Stimulated activated CD4-positive, alpha-beta T cell treated with anti-CD3 and anti-CD28 coated beads, Interleukin-1b, Interleukin-23, amount 100 ng/mL, for 1 hour (primary cell): Measurements from ENCODE around the gene BEND5.

Experiments used
- DNase-seq, 2 donors: peaks; one replicate each; pipeline ENCODE4 v3.0.0-alpha.2; 2020; ENCODE audit warnings: low read depth in 2 of 2

Gene BEND5

DNA sequence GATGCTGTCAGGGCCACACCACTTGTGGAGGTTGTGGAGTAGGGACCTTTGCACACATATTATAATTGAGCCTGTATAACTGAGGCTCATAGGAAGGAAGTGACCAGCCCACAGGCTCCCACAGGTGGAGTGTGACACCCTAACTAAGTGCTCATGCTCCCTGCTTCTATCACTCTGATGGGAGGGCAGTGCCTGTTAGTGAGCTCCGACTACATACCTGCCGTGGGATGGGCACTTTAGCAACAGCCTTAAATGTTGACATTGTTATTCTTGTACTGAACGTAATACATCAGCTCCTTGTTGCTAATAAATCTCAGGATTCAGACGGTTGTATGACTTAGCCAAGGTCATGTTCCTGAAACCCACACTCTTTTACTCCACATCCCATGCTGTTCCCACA lies 58.0 kb downstream of the BEND5 start:
- DNase-seq = no peak

DNA sequence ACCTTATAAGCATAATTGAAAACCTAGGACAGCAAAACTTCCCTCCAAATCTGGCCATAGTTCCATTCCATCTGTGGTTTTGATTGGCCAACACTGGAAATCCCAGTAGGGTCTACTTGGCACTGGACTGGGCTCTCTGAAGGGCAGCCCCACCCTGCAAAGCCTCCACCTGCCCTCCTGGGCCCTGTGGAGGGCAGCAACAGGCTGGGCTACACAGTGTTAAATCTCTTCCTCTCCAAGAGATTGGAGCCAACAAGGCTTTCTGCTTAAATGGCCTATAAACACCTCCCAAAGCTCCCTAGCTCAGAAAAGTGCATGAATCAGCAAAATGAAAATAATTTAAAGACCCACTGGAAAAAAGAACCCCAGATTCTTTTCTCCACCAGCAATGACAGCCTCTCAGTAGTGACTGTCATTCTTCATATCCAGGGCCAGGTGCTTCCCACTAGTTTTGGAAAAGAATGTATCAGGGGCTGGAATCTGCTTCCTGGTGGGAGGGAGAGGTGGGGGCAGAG lies 58.5 kb downstream of the BEND5 start:
- DNase-seq = no peak

DNA sequence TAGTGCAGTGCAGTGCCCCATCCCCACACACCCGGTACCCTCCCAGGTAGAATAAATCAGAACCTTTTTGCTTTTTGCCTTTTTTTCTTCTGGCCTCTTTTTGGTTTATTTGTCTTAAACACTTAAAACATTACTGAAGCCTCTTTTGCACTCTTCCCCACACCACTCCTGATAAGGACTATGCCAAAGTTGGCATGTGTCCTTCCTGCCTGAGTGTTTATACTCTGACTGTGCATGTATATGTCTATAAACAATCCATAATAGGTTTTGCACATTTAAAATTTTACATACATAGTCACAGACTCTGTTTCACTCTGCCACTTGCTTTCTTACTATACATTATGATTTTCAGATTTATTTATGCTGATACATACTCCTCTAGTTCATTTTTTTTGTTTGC lies 59.6 kb downstream of the BEND5 start:
- no peak for DNase-seq

DNA sequence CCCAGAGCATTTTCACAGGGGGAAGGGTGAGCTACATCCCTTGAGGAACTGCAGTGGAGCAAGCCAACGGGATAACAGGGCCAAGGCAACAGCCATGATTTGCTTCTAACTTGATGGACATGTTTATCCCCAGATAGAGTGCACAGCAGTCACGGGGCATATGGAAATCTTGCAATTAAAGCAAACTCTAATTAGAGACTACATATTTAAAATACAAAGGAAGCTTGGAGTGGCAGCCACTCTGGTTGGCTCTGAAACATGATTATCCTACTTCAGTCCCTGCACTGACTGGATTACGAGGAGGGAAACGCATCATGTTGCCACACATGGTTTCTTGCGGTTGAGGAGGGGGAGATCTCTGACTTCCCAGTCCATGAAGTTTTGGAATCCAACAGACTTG lies 60.8 kb downstream of the BEND5 start:
- DNase-seq = no peak

DNA sequence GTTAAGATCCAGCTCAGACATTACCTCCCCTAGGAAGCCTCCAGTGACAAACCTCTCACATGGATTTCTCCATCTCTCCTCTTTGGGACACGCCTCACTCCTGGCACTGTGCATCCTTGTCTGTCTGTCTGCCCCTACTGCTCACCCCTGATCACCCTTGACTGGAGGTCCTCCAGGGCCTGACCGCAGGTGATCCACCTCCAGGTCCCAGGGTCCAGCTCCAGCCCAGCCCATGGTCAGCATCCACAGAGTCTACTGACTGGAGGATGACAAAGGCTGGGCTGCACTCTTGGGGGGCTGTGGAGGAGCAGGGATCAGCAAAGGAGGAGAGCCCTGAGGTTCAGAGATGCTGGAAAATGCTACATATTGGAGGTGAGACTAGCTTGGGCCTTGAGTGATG lies 65.8 kb downstream of the BEND5 start:
- no peak for DNase-seq

DNA sequence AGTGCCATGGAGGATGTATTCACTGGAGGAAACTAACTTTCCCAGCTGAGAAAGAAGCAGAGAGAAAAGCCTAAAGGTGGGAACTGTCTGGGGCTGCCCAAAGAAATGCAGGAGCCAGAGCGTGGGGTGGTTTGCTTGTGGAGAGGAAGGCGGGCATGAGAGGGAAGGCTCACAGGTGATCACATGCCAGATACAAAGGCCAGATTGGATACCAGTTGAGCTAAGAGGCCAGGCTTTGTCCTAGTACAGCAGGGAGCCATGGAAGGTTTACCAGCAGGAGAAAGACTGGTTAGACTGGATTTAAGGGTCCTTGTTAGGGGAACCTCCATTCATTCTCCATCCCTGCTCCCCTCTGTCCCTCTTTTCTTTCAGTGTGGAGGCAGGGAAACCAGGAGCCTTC lies 66.4 kb downstream of the BEND5 start:
- DNase-seq = no peak

DNA sequence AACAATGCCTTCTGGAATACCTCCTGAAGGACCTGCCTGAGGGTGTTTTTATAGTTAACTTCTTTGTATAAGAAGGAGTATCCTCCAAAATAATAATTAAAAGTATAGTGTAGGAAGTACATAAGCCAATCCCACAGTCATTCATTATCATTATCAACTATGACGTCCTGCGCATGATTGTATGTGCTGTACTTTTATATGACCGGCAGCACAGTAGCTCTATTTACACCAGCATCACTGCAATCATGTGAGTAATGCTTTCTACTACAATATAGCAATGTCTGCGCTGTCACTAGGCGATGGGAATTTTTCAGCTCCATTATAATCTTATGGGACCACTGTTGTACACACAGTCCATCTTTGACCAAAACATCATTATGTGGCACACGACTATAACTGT lies 72.0 kb downstream of the BEND5 start:
- no peak for DNase-seq

DNA sequence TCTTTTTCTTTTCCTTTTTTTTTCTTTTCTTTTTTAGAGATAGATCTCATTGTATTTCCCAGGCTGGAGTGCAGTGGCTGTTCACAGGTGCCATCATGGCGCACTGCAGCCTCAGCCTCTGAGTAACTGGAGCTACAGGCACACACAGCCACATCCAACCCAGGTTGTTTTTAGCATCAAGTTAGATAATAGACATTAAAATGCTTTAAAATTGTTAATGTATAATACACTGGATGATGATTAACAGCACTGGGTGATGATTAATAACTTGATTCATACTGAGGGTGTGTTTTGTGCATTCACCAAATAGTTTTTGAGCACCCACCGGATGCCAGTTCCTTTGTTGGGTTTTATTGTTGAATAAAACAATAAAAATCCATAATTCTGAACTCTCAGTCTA lies 75.2 kb downstream of the BEND5 start:
- DNase-seq = no peak

DNA sequence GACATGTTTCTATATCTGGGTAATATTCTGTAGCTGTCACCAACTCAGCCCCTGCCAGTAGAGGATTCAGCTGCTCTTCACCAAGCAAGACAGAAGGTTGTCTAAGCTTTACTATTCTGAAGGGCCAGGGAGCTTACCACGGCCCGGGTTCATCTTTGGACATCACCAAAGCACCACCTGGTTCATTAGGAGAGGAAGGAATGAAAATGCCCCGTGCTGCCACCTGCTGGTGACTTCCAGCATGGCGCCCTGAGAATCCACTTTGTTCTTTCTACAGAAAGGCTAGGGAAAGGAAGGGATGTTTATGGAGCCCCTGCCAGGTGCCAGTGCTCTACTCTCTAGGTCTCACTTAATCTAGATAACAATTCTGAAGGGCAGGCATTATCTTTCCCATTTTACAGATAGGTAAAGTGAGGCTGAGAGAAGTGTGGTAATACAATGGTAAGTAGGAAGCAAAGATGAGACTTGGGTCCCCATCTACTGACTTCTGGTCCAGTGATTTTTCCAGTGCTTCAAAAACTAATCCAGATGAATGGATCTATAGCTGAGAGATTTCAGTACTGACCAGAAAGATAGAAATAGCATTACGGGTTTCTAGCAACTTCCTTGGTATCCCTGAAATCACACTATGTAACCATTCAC lies 79.5 kb downstream of the BEND5 start:
- DNase-seq = peak in 1 of 2 donors; percentile 38

DNA sequence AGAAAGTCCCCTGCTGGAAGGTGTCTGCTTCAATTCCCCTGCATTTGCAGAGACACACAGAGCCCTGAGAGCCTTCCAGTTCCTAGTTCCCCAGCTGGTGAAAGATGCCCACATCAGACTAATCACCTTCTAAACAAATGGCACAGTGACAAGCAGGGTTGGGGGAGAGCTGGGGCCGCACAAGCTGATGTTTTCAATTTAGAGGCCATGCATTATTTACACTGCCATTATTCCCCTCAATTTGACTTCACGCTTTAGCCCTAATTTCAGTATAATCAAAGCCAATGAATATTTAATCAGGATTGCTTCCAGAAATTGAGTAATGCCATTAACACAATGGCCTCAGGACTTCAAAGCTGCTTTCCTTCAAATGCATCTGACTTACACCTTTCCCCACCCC lies 81.5 kb downstream of the BEND5 start:
- DNase-seq = no peak

DNA sequence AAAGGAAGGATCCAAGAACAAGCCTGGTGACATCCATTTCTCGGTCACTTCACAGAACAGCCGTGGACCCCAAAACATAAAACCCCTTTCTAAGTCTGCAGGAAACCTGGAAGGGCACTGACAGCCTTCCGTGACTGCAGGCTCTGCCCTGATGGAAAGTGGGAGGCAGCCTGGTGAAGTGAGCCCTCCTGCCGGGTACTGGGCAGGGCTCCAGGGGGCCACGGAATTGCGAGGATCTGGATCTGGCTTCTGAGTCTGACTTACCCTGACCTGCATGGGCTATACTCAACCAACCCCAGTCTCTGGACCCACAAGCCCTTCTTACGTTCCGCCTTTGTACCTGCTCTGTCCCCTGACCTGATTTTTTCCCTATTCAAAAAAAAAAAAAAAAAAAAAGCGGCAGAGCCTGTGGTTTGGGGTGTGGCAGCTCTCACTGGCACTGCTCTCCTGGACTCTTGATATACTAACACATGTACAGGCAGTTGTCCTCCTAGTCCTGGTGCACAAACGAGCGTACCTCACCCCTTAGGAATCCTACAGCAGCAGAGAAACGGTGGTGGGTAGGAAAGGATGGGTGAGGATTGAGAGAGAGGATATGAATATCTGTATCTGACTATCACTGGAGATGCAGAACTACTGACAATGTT lies 82.9 kb downstream of the BEND5 start:
- no peak for DNase-seq

DNA sequence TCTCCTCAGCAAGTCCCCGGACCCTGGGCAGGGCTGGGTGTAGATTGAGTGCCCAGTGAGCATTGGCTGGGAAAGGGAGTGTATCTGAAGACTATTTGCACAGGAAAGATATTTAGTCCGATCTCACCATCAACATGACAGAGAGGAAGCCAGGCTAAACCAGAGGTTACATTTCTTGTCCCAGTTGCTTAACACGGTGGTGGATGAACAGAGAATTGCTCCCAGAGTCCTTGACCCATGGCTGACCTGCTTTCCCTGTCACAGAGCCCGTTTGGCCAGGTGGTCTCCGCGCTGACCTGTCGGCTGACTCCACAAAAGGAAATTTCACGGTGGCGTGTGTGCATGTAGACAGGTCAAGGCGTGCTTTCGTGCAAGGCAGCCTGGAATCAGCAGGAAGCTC lies 83.5 kb downstream of the BEND5 start:
- DNase-seq = no peak

DNA sequence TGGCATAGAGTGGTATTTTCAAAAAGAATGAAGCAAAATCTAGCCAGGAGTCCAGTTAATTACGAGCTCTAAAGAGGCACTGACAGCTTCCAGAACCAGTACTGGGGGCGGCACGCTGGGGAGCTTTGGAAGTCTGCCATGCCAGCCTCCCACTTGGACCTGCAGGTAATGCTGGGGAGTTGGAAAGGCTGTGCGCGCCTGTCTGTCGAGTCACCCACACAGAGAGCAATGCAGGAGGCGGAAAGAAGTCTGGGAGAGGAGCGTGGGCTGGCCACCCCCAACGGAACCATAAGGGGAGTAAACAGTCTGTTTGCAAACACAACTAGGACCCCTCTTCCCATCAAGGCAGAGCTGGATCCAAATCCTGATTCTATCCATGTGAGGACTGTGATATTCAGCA lies 84.5 kb downstream of the BEND5 start:
- no peak for DNase-seq

DNA sequence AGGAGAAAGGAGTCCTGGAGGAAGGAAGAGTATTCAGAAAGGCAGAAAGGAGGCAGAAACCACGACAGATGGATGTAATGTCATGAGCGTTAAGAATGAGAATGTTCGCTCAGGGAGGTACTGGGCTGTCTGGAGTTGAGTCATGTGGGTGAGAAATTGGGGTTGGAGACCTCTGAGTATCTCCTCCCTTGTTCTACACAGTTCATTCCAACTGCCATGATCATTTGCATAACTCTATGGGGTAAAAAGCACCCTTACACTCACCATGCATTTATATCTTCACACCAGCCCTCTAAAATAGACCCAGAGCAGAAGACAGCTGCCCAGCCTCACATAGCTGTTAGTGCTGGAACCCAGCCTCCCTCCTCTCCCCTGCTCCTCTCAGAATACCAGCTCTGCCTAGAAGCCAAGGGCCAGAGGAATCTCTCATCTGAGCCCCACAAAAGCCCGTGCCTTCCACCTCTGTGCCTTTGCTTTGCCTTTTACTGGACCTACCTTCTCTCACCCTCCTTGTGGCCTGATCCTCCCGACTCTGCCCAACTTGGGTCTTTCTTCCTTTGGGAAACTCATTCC lies 85.2 kb downstream of the BEND5 start:
- no peak for DNase-seq

DNA sequence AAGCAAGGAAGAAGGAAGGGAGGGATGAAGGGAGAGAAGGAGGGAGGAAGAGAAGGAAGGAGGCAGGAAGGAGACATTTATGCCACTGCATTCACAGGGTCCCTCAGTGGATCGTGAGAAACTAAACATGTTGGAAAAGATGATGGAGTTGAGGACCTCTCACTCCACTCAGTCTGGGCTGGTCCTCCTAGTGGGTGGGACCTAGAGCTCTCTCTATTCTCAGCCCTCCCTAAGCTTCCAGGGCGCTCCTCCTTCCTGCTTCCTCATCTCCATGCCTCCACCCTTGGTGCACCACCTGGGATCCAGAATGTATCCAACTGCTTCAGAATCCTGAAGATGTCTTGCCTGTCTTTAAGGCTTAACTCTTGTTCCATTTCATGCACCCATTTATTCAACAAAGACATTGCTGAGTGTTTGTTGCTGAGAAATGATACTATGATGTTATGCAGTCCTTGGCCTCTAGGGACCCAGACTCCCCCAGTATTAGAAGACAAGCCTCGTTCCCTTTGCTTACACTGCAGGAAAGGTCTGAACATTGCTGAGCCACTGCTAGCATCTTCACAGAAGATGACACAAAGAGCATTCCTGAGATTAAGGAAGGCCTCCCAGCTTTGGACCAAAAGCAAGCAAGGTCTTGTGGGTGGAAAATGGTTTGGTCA lies 88.5 kb downstream of the BEND5 start:
- no peak for DNase-seq

DNA sequence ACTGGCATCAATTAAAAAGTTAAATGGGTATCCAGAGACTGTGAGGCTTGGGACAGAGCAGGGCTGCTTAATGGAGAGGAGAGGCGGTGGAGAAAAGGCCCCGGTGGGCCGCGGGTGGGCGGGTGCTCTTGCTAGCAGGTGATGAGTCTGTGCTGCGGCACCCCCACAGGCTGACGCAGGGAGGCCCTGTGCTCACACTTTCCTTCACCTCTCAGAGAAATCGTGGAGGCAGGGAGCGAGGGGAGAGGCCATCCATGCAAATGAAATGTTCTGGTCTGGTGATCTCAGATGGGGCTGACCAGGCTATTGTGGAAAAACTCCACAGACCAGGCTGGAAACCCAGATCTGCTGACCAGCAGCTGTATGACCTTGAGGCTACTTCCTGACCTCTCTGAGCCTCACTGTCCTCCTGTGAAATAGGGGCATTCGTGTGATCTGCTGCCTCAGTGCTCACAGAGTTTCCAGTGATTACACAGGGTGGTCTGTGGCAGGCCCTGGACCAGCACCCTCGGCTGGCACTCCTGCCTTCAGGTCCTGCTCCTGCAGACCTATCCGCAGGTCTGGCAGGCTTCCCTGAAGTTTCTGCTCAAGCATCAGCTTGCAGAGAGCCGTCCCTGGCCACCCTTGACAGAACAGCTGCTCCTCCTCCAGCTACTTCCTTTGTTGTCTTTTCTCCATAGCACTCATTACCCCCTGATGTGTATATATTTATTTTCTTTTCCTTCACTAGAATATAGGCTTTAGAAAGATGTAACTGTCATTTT lies 89.2 kb downstream of the BEND5 start:
- no peak for DNase-seq

DNA sequence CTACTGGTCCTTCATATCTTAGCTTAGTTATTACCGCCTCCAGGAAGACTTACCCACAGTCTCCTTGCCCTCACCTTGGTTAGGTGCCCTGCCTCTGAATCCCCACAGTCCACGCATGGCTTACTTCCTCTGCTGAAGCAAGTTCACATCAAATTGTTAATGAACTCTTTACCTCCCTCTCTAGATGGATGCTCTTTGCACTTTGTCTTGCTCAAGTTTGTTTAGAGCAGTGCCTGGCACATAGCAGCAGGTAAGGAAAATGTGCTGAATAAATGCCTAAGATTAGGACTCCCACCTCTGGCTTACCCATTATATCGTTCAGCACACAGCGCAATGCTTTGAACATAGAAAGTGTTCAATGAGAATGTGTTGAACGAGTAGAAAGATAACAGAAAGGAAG lies 90.5 kb downstream of the BEND5 start:
- no peak for DNase-seq

DNA sequence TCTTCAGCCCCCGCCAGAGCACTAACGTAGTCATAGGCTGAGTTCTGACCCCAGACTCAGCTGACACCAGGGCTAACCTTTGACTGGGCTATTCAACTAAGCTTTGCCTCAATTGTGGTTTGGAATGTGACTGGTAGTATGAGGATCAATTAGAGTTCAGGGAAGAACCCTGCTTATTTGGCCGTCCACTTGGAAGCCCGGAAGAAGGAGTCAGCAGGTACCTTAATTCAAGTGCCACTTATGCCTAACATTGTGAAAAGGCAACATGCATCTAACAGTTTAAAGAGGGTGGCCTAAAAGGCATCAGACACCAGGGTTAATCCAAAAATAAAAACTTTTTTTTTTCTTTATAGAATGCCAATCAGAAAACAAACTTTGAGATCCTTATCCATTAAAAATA lies 92.3 kb downstream of the BEND5 start:
- no peak for DNase-seq

DNA sequence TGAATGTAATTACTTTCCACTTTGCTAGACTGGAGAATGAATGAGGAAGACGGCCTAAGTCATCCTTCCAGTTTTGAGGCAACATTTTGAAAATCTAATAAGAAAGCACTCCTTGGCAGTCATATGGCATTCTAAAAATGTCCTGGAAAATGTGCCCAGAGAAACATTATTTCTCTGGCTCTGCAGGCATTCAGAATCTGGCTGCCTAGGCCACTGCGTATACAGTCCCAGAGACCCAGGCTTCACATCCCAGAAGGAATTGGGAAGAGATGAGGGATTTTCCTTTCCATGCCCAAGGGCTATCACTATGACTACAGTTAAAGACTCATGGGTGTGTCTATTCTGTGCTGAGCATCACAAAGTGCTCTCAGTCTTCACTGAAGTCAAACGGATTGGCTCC lies 92.9 kb downstream of the BEND5 start:
- DNase-seq = no peak

DNA sequence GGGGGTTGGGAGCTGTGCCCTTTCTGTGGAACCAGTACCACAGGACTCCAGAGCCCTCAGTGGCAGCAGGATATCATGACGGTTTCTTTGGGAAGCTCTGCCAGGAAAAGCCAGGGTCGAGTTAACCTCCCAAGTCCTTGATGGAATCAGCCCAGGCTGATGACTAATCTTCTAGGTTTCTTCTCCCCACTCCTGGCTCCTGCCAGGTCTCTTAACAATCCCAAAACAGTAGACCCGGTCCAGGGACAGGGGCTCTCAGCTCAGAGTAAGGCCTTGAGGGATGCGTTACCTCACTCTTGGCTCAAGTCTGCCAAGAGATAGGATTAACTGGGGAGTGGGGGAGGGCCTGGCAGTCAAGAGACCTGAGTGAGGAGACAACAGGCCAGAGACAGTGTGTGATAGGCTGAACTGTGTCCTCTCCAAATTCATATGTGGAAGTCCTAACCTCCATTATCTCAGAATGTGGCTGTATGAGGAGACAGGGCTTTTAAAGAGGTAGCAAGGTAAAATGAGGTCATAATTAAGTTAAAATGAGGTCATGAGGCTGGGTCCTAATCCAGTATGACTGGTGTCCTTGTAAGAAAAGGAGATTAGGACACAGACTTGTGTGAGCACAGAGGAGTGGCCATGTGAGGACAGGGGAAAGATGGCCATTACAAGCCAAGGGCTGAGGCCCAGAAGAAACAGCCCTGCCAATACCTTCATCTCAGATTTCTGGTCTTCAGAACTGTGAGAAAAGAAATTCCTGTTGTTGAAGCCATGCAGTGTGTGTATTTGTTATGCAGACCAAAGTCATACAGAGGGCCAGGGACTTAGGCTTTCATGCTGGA lies 95.0 kb downstream of the BEND5 start:
- no peak for DNase-seq

DNA sequence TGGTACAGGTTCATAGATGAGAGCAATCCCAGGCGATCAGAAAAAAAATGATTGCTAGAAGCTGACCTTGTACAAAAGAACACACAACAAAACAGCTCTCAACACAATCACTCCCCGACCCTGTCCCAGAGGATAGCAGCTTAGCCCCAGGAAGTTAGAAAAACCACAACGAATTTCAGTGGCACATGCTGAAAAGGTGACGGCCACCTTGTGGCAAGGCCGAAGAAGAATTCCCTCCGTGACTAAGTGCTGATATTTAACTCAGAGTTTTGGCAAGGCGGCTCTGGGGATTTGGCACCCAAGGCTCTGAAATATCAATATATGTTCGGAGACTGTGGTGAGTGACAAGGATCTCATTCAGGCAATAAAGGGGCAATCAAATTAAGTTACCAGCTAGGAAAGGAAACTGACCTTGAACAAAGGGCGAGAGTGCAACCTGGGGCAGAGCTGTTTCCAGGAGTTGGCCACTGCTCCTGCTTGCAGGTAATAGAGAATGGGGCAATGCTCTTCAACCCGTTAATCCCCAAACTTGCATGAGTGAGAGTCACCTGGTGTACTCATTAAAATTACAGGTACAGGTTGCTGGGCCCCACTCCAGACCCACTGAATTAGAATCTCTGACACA lies 96.2 kb downstream of the BEND5 start:
- no peak for DNase-seq
